Measurements from ENCODE around the gene GPR153. TPM values are rescaled to one million over a fixed set of nuclear protein-coding genes. Genes with fewer than 3 reads are reported as not detected.

Gene GPR153
- total and polyA plus RNA-seq, 2 donors = 12.2 to 12.9 TPM

DNA sequence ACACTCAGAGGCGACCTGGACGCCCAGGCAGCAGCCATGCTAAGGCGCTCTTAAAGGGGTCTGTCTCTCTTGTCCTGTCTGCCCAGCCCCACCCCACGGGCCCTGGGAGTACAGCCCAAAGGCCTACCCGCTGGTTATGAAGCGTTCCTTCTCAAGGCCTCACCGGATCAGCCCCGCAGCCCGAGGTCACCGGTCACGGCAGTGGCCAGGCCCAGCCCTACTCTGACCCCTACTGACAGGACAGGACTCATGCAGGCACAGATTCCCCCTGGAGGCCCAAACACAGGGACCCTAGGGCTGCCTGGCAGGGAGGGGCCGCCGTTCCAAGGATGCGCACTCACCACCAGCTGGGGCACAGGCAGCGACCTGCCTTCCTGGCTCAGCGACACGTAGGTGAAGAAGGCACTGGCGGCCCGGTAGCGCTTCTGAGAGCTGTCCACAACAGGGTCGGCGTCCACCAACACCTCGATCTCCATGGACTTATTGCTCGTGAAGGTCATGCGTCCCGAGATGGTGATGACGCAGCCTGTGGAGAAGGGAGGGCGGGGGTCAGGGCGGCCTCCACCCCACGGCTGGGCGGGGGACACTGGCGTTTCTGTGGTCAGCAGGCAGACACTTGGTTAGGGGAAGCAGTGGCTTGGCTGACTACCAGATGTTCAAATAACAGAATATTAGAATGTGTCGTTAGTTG, 20.0 kb upstream of the GPR153 start:
- 75% methylated on average over 33 of the region's 33 CpGs for WGBS
- H3K4me3 ChIP-seq (ENCODE audit: low read depth, low read length) = no peak overlapping the region
- H3K4me1 ChIP-seq (ENCODE audit: insufficient read depth) = no peaks in the 10 kb centered on the region
- no peak overlapping the region for H3K27ac ChIP-seq (ENCODE audit: low read depth)
- DNase-seq (ENCODE audit: extremely low spot score) = no peak
- H3K36me3 ChIP-seq (ENCODE audit: insufficient read depth) = no peaks in the 10 kb centered on the region

GRCh38 chr1:6279613-6280383, 18.9 kb upstream of the GPR153 start:
- no peaks in the 10 kb centered on the region for H3K4me1 ChIP-seq (ENCODE audit: insufficient read depth)
- no peak overlapping the region for H3K4me3 ChIP-seq (ENCODE audit: low read depth, low read length)
- 90% methylated on average over 31 of the region's 31 CpGs for whole genome bisulfite sequencing
- H3K36me3 ChIP-seq (ENCODE audit: insufficient read depth) = no peaks in the 10 kb centered on the region
- no peak overlapping the region for H3K27ac ChIP-seq (ENCODE audit: low read depth)
- DNase-seq (ENCODE audit: extremely low spot score) = no peak

GRCh38 chr1:6279066-6279465, 18.2 kb upstream of the GPR153 start:
- Histone ChIP-seq H3K36me3 (ENCODE audit: insufficient read depth) (no peaks in the 10 kb centered on the region), H3K4me3 (ENCODE audit: low read depth, low read length) (no peak overlapping the region), H3K4me1 (ENCODE audit: insufficient read depth) (no peaks in the 10 kb centered on the region), H3K27ac (ENCODE audit: low read depth) (no peak overlapping the region)
- WGBS = 95% methylated on average over 10 of the region's 10 CpGs
- DNase-seq (ENCODE audit: extremely low spot score) = no peak

- H3K27ac ChIP-seq (ENCODE audit: low read depth) = no peak overlapping the region
- no peaks in the 10 kb centered on the region for H3K4me1 ChIP-seq (ENCODE audit: insufficient read depth)
- 81% methylated on average over 9 of the region's 9 CpGs for WGBS
- H3K36me3 ChIP-seq (ENCODE audit: insufficient read depth) = no peaks in the 10 kb centered on the region
- DNase-seq (ENCODE audit: extremely low spot score) = no peak
- no peak overlapping the region for H3K4me3 ChIP-seq (ENCODE audit: low read depth, low read length)
Measured at GRCh38 chr1:6278263-6278662, 17.4 kb upstream of the GPR153 start.

- no peaks in the 10 kb centered on the region for H3K36me3 ChIP-seq (ENCODE audit: insufficient read depth)
- no peak overlapping the region for H3K4me3 ChIP-seq (ENCODE audit: low read depth, low read length)
- H3K27ac ChIP-seq (ENCODE audit: low read depth) = no peak overlapping the region
- H3K4me1 ChIP-seq (ENCODE audit: insufficient read depth) = no peaks in the 10 kb centered on the region
- DNase-seq (ENCODE audit: extremely low spot score) = no peak
- WGBS = 83% methylated on average over 20 of the region's 20 CpGs
Measured at GRCh38 chr1:6276811-6277555, 16.1 kb upstream of the GPR153 start.

GRCh38 chr1:6275826-6276782, 15.2 kb upstream of the GPR153 start:
- no peak overlapping the region for H3K4me3 ChIP-seq (ENCODE audit: low read depth, low read length)
- WGBS = 30% methylated on average over 35 of the region's 35 CpGs

GRCh38 chr1:6274622-6275139, 13.8 kb upstream of the GPR153 start:
- 97% methylated on average over 16 of the region's 16 CpGs for WGBS
- H3K27ac ChIP-seq (ENCODE audit: low read depth) = no peak overlapping the region
- H3K4me3 ChIP-seq (ENCODE audit: low read depth, low read length) = no peak overlapping the region
- no peaks in the 10 kb centered on the region for H3K4me1 ChIP-seq (ENCODE audit: insufficient read depth)
- no peak for DNase-seq (ENCODE audit: extremely low spot score)
- H3K36me3 ChIP-seq (ENCODE audit: insufficient read depth) = no peaks in the 10 kb centered on the region

More at GRCh38 chr1:6275826-6276782, 15.2 kb upstream of the GPR153 start:
- H3K36me3 ChIP-seq (ENCODE audit: insufficient read depth) = no peaks in the 10 kb centered on the region
- no peaks in the 10 kb centered on the region for H3K4me1 ChIP-seq (ENCODE audit: insufficient read depth)
- DNase-seq (ENCODE audit: extremely low spot score) = no peak
- no peak overlapping the region for H3K27ac ChIP-seq (ENCODE audit: low read depth)

- H3K4me3 ChIP-seq (ENCODE audit: low read depth, low read length) = no peak overlapping the region
- no peak overlapping the region for H3K27ac ChIP-seq (ENCODE audit: low read depth)
- H3K36me3 ChIP-seq (ENCODE audit: insufficient read depth) = no peaks in the 10 kb centered on the region
- H3K4me1 ChIP-seq (ENCODE audit: insufficient read depth) = no peaks in the 10 kb centered on the region
- WGBS = 98% methylated on average over 11 of the region's 11 CpGs
- no peak for DNase-seq (ENCODE audit: extremely low spot score)
Measured at GRCh38 chr1:6274102-6274501, 13.2 kb upstream of the GPR153 start.

DNA sequence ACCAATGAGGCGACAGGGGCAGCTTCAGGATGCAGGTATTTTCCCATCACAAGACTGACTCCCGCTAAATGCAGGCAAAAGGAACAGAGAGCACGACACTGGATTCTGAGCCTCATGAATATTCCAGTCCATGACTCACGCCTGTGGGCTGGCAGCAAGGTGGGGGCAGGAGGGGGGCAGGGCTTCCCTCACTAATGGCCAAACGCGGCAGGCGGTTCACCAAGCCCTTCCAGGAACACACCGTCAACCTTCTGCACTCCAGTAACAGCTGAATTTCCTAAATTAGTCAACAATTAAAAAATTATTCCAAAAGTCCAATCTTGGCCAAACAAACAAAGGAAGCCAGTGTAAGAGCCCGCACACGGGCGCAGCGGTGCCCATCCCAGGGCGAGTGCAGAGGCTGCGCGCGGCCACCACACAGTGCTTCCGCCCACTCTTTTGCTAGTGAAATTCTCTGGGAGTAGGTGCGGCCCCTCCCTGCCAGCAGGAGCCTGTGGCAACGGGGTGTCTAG, 12.5 kb upstream of the GPR153 start:
- Histone ChIP-seq H3K27ac (ENCODE audit: low read depth) (no peak overlapping the region), H3K4me3 (ENCODE audit: low read depth, low read length) (no peak overlapping the region), H3K4me1 (ENCODE audit: insufficient read depth) (no peaks in the 10 kb centered on the region), H3K36me3 (ENCODE audit: insufficient read depth) (no peaks in the 10 kb centered on the region)
- 88% methylated on average over 19 of the region's 19 CpGs for WGBS
- no peak for DNase-seq (ENCODE audit: extremely low spot score)

DNA sequence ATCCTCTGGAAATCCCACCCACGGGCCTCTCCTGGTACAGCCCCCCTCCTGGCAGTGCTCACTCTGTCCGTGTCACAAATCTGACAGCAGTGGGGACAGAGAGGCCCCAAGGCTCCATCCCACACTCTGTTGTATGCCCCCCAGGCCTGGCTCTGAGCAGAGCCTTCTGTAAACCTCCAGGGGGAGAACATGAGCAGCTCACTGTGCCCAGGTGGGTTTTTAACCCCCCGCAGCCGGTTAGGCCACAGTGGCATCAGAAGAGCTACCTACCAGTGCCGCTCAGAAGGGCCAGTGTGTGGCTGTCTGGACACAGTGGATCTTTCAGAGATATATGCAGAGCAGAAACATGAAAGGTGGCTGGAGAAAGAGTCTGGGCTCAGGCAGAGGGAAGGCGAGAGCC, 12.0 kb upstream of the GPR153 start:
- DNase-seq (ENCODE audit: extremely low spot score) = no peak
- Histone ChIP-seq H3K4me1 (ENCODE audit: insufficient read depth) (no peaks in the 10 kb centered on the region), H3K36me3 (ENCODE audit: insufficient read depth) (no peaks in the 10 kb centered on the region), H3K27ac (ENCODE audit: low read depth) (no peak overlapping the region), H3K4me3 (ENCODE audit: low read depth, low read length) (no peak overlapping the region)
- 83% methylated on average over 6 of the region's 6 CpGs for WGBS

- no peaks in the 10 kb centered on the region for H3K4me1 ChIP-seq (ENCODE audit: insufficient read depth)
- no peaks in the 10 kb centered on the region for H3K36me3 ChIP-seq (ENCODE audit: insufficient read depth)
- 69% methylated on average over 9 of the region's 9 CpGs for WGBS
- DNase-seq (ENCODE audit: extremely low spot score) = no peak
- no peak overlapping the region for H3K27ac ChIP-seq (ENCODE audit: low read depth)
- no peak overlapping the region for H3K4me3 ChIP-seq (ENCODE audit: low read depth, low read length)
Measured at GRCh38 chr1:6272452-6272851, 11.6 kb upstream of the GPR153 start.

DNA sequence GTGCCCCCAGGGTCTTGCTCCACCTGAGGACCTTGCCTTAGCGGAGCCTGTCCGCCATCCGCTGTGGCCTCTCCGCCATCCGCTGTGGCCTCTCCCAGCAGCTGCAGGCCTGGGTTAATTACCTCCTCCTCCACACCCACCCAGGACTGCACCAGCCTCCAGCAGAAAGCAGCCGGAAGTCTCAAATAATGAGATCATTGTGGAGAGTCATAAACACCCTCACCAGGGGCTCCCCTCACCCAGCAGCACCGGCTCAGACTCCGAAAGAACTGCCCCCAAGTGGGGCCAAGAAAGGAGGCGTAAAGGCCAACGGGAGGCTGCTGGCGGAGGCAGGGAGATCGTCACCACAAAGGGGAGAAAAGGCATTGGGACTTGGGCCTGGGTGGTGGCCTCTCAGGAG, 10.7 kb upstream of the GPR153 start:
- Histone ChIP-seq H3K4me1 (ENCODE audit: insufficient read depth) (no peaks in the 10 kb centered on the region), H3K4me3 (ENCODE audit: low read depth, low read length) (no peak overlapping the region), H3K36me3 (ENCODE audit: insufficient read depth) (no peaks in the 10 kb centered on the region), H3K27ac (ENCODE audit: low read depth) (no peak overlapping the region)
- 76% methylated on average over 12 of the region's 12 CpGs for WGBS
- no peak for DNase-seq (ENCODE audit: extremely low spot score)

- Histone ChIP-seq H3K36me3 (ENCODE audit: insufficient read depth) (no peaks in the 10 kb centered on the region), H3K27ac (ENCODE audit: low read depth) (no peak overlapping the region), H3K4me1 (ENCODE audit: insufficient read depth) (no peaks in the 10 kb centered on the region), H3K4me3 (ENCODE audit: low read depth, low read length) (no peak overlapping the region)
- no peak for DNase-seq (ENCODE audit: extremely low spot score)
- WGBS = 60% methylated on average over 4 of the region's 4 CpGs
Measured at GRCh38 chr1:6271006-6271405, 10.1 kb upstream of the GPR153 start.

Data from urinary bladder (tissue), 4 donors.